BJ (cell line): ENCODE results near the gene ENGASE. TPM values are rescaled to one million over a fixed set of nuclear protein-coding genes. Genes with fewer than 3 reads are reported as not detected.

Experiments
- CTCF ChIA-PET: fragments of 350-600 bp; formaldehyde crosslinking; extraction: SDS; loops from one replicate; lab custom pipeline; 2021; ENCODE audit warnings: antibody characterized with exemption, inconsistent platforms; lab: Yijun Ruan, JAX
- POLR2A ChIA-PET: fragments of 300-600 bp; sonication (Branson Sonifier 250); formaldehyde crosslinking; extraction: SDS; loops from one replicate; lab custom pipeline; 2021; ENCODE audit warnings: antibody characterized with exemption; lab: Charles Lee
- DNase-seq: peaks from one replicate; pipeline ENCODE4 v3.0.0-alpha.2; 2011; ENCODE audit warnings: low read depth
- H3K27me3 ChIP-seq: 2 replicates; pipeline ENCODE4 v1.6.0; 2011; ENCODE audit warnings: low read length; ENCODE audit not compliant: control insufficient read depth, insufficient read depth
- H3K36me3 ChIP-seq: 2 replicates; pipeline ENCODE4 v1.5.1; 2011; ENCODE audit warnings: low read length; ENCODE audit not compliant: control insufficient read depth, insufficient read depth
- H3K4me3 ChIP-seq: 2 replicates; pipeline ENCODE4 v1.5.1; 2011; ENCODE audit warnings: low read depth, mild to moderate bottlenecking, control low read depth, low read length
- polyA plus RNA-seq: library from polyadenylated mRNA; depleted of rRNA; stranded (reverse); fragments of >200 nt; gene quantifications from 2 replicates; pipeline ENCODE4 v1.2.3, GENCODE V29; 2011
- TF ChIP-seq, protein P1 (sequence below): IDR thresholded peaks from 2 replicates; pipeline ENCODE4 v1.5.1; 2011; ENCODE audit warnings: low read depth, mild to moderate bottlenecking, control low read depth, inconsistent platforms, low read length, moderate library complexity; ENCODE audit not compliant: insufficient read depth

Gene ENGASE
- polyA plus RNA-seq, 1 experiment, result 7.4 TPM

DNA sequence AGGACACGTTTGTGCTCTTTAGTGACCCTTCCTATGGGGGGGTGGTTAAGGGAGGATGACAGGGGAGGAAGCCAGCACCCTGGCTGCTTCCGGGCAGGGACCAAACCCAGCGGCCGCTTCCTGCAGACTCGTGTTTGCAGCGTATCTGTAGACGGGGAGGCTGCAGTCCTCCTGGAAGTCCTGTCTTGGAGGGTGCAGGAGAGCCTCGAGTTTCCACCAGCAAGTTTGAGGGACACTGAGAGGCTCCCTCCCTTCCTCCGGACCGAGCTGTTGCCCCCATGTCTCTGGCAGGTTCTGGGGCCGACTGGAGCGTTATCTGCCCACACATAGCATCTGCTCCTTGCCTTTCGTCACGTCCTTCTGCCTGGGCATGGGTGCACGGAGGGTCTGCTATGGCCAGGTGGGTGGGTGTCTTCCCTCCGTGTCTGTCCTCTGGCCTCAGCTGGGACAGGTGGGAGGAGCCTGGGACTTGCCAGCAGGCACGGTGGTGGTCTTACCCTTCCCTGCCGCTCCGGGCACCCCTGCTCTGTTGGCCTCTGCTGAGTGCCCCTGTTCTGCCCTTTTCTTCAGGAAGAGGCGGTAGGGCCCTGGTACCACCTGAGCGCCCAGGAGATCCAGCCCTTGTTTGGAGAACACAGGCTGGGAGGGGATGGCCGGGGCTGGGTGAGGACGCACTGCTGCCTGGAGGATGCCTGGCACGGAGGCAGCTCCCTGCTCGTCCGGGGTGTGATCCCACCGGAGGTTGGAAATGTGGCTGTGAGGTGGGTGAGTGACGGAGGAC lies 8.8 kb downstream of the ENGASE start:
- TF ChIP-seq, protein P1, sequence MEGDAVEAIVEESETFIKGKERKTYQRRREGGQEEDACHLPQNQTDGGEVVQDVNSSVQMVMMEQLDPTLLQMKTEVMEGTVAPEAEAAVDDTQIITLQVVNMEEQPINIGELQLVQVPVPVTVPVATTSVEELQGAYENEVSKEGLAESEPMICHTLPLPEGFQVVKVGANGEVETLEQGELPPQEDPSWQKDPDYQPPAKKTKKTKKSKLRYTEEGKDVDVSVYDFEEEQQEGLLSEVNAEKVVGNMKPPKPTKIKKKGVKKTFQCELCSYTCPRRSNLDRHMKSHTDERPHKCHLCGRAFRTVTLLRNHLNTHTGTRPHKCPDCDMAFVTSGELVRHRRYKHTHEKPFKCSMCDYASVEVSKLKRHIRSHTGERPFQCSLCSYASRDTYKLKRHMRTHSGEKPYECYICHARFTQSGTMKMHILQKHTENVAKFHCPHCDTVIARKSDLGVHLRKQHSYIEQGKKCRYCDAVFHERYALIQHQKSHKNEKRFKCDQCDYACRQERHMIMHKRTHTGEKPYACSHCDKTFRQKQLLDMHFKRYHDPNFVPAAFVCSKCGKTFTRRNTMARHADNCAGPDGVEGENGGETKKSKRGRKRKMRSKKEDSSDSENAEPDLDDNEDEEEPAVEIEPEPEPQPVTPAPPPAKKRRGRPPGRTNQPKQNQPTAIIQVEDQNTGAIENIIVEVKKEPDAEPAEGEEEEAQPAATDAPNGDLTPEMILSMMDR, result no peak
- ChIA-PET POLR2A (no interaction called here), CTCF (interaction anchor here (0.7 to 8.6 kb wide), 23 partner anchors 9 to 311 kb away, joined by 3 to 181 read pairs (median 5); partner anchors contain the start of genes CANT1 and ENGASE)
- H3K27me3 ChIP-seq, result no peaks in the 10 kb centered on the region
- DNase-seq, result no peak
- H3K36me3 ChIP-seq, result peaks cover 23% of the 10 kb centered on the region
- no peak overlapping the region for H3K4me3 ChIP-seq

DNA sequence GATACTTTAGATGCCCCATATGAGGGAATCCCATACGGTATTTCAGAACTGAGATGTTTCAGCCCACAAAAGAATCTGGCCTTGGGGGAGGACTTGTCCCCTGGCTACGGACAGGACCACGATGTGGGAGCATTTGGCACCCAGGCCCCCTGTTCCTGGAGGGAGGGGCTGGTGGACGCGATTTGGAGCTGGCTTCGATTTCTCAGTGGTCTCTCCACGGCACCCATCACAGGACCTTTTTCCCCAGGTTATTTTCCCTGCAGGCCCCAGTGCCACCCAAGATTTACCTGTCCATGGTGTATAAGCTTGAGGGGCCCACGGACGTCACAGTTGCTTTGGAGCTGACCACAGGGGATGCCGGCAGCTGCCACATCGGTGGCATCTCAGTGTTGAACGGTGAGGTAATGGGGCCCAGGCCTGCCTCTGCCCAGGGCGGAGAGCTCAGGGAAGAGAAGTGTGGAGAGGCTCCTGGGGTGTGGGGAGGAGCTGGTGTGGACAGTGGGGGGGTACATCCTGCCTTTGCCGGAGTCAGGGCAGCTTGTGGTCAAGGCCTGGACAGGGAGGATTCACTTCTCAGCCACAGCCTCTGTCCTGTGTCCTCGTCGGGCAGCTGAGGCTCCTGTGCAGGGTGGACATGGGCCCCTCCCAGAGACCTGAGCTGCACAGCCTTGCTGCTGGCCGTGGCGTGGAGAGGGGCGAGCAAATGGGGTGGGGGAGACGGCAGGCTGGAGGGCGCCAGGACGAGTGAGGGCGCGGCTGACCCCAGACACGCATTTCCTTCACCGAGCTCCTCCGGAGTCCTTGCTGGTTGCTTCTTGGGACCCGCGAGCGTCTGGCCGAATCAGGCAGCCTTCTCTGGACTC lies 9.9 kb downstream of the ENGASE start:
- TF ChIP-seq, protein P1, result no peak
- Histone ChIP-seq H3K4me3 (no peak overlapping the region), H3K36me3 (peaks cover 22% of the 10 kb centered on the region), H3K27me3 (no peaks in the 10 kb centered on the region)
- ChIA-PET CTCF (interaction anchor here (0.8 to 8.6 kb wide), 10 partner anchors 8 to 316 kb away, joined by 3 to 181 read pairs (median 4); no protein-coding TSS in a partner anchor), POLR2A (no interaction called here)
- no peak for DNase-seq

DNA sequence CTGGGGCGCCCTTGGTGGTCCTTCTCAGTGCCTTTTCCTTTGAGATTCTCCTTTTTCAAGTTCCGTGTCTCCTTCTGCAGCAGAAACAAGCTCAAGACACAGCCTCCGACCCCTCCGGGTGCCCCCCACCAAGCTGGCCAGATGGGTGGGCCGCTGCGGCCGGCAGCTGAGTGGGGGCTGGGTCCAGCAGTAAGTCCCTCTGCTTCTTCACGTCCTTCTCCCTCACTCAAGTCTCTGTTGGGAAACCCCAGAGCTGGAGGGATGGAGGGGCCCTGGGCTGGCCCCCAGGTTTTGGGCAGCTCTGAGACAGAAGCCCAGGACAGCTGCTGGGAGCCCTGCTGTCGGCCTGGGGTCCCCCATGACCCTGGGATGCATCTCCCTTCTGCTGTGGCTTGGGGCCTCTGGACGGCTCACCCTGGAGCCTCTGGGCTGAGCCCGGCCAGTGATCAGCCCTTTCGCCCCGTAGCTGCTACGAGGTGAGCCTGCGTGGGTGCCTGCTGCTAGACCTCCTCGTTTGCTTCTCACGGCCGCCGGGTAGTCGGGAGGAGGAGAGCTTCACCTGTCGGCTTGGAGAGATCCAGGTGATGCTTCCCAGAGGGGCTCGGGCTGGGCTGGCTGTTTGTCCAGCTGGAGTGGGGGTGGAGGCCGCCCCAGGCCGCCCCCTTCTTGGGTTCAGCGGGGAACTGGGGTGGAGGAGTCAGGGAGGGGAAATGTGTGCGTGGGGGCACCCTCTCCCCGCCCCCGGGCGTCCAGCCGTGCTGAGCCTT lies 10.7 kb downstream of the ENGASE start:
- Histone ChIP-seq H3K27me3 (no peaks in the 10 kb centered on the region), H3K36me3 (peaks cover 19% of the 10 kb centered on the region), H3K4me3 (no peak overlapping the region)
- no peak for DNase-seq
- TF ChIP-seq, protein P1, result no peak
- POLR2A ChIA-PET, result no interaction called here
- CTCF ChIA-PET, result interaction anchor here (0.8 to 8.6 kb wide), 12 partner anchors 9 to 316 kb away, joined by 3 to 181 read pairs (median 4); no protein-coding TSS in a partner anchor

DNA sequence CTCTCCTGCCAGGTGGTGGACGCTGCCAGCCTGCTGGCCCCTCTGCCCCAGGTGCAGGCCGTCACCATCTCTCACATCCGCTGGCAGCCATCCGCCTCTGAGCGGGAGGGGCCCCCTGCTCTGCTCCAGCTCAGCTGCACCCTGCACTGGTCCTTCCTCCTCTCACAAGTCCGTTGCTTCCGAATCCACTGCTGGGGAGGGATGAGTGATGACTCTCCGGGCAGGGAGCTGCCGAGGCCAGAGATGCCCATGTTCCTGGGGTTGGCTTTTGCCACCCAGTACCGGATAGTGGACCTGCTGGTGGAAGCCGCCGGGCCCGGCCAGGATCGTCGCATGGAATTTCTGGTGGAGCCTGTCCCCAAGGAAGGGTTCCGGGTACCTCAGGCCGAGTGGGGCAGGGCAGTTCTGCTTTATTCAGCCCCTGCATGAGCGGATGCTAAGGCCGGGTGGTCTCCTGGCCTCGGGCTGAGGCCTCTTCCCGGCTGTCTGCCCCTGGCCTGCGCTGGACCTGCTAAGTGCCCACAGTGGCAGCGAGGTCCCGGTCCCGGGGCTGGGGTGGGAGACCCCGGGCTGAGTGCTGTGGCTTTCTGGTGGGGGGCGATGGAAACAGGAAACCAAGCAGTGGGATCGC lies 11.4 kb downstream of the ENGASE start:
- Histone ChIP-seq H3K27me3 (no peaks in the 10 kb centered on the region), H3K36me3 (peaks cover 15% of the 10 kb centered on the region), H3K4me3 (no peak overlapping the region)
- ChIA-PET CTCF (interaction anchor here (0.8 to 8.6 kb wide), 14 partner anchors 8 to 308 kb away, joined by 3 to 181 read pairs (median 6); partner anchors contain the start of gene ENGASE), POLR2A (no interaction called here)
- TF ChIP-seq, protein P1, result no peak
- no peak for DNase-seq
